SU-DHL-6 (cell line): ENCODE data around the gene TCEANC2.

Source experiments
- H2AFZ ChIP-seq: fragments of 200-600 bp; sonication (generic); 2 replicates; pipeline ENCODE4 v1.6.1; 2014; ENCODE audit warnings: low read depth, mild to moderate bottlenecking, moderate library complexity, mixed read lengths, antibody characterized with exemption, low read length; ENCODE audit not compliant: severe bottlenecking
- H3F3A ChIP-seq: fragments of 200-600 bp; shearing (Covaris generic); 2 replicates; pipeline ENCODE4 v1.6.0; 2016; ENCODE audit warnings: antibody characterized with exemption, mild to moderate bottlenecking; ENCODE audit not compliant: insufficient read depth
- H3K27ac ChIP-seq: fragments of 200-600 bp; sonication (generic); 2 replicates; pipeline ENCODE4 v1.5.1; 2016; ENCODE audit warnings: low read depth, mild to moderate bottlenecking, low read length, moderate library complexity, mixed read lengths
- H3K27me3 ChIP-seq: fragments of 200-600 bp; sonication (generic), shearing (Covaris generic); 2 replicates; pipeline ENCODE4 v1.6.0; 2014; ENCODE audit warnings: mild to moderate bottlenecking, low read length
- H3K36me3 ChIP-seq: fragments of 200-600 bp; sonication (generic); 2 replicates; pipeline ENCODE4 v1.6.1; 2014; ENCODE audit warnings: mild to moderate bottlenecking, low read length, mixed read lengths
- H3K4me2 ChIP-seq: fragments of 300-600, 200-600 bp; shearing (Covaris generic), sonication (generic); 2 replicates; pipeline ENCODE4 v1.6.0; 2014; ENCODE audit warnings: low read length, low read depth, mild to moderate bottlenecking; ENCODE audit not compliant: poor library complexity, severe bottlenecking
- H3K4me3 ChIP-seq: fragments of 200-600 bp; sonication (generic); 2 replicates; pipeline ENCODE4 v1.5.1; 2014; ENCODE audit warnings: antibody characterized with exemption, low read length, mild to moderate bottlenecking, mixed read lengths; ENCODE audit not compliant: insufficient read depth, poor library complexity, severe bottlenecking
- H3K79me2 ChIP-seq: fragments of 200-600 bp; sonication (generic); 2 replicates; pipeline ENCODE4 v1.6.1; 2014; ENCODE audit warnings: mild to moderate bottlenecking, low read length, moderate library complexity; ENCODE audit not compliant: insufficient read depth
- H3K9ac ChIP-seq: fragments of 200-600 bp; sonication (generic); 2 replicates; pipeline ENCODE4 v1.7.0; 2014; ENCODE audit warnings: mild to moderate bottlenecking, low read length
- H3K9me2 ChIP-seq: fragments of 200-600 bp; sonication (generic); replicated peaks from 2 replicates; pipeline ENCODE4 v1.6.1; 2014; ENCODE audit warnings: low read length; ENCODE audit not compliant: insufficient read depth
- H3K9me3 ChIP-seq: fragments of 200-600 bp; sonication (generic); 2 replicates; pipeline ENCODE4 v1.6.1; 2014; ENCODE audit warnings: low read length, mixed read lengths; ENCODE audit not compliant: insufficient read depth
- H4K20me1 ChIP-seq: fragments of 200-600 bp; sonication (generic); 2 replicates; pipeline ENCODE4 v1.6.1; 2014; ENCODE audit warnings: low read depth, mild to moderate bottlenecking, antibody characterized with exemption, low read length, moderate library complexity, mixed read lengths
- CTCF ChIP-seq: fragments of 200-600 bp; sonication (generic); IDR thresholded peaks from one replicate; pipeline ENCODE4 v1.5.1; 2017; ENCODE audit warnings: antibody characterized with exemption, mild to moderate bottlenecking, low read length, moderate library complexity; ENCODE audit not compliant: insufficient read depth, poor library complexity, severe bottlenecking
- EZH2phosphoT487 ChIP-seq: fragments of 200-600 bp; sonication (generic), shearing (Covaris generic); conservative IDR thresholded peaks from 2 replicates; pipeline ENCODE4 v1.6.1; 2018; ENCODE audit warnings: mild to moderate bottlenecking, antibody characterized with exemption, low read length, moderate library complexity, mixed read lengths

The TCEANC2 gene

GRCh38 chr1:54009406-54009805 is 44.0 kb upstream of the TCEANC2 start:
- Histone ChIP-seq H3K9me2 (no peaks in the 10 kb centered on the region), H3K27ac (no peak overlapping the region), H3K9ac (no peak overlapping the region), H3K4me3 (no peak overlapping the region), H2AFZ (no peak overlapping the region), H3K4me2 (no peak overlapping the region), H3F3A (no peaks in the 10 kb centered on the region), H4K20me1 (no peaks in the 10 kb centered on the region), H3K27me3 (no peaks in the 10 kb centered on the region), H3K79me2 (no peaks in the 10 kb centered on the region), H3K36me3 (no peaks in the 10 kb centered on the region), H3K9me3 (no peaks in the 10 kb centered on the region)
- TF ChIP-seq EZH2phosphoT487 (no peak), CTCF (no peak)

GRCh38 chr1:54010415-54011117 is 42.8 kb upstream of the TCEANC2 start:
- Histone ChIP-seq H3K9me3 (no peaks in the 10 kb centered on the region), H3K27me3 (no peaks in the 10 kb centered on the region), H3K9me2 (no peaks in the 10 kb centered on the region), H3F3A (no peaks in the 10 kb centered on the region), H3K36me3 (no peaks in the 10 kb centered on the region), H3K4me3 (no peak overlapping the region), H4K20me1 (no peaks in the 10 kb centered on the region), H2AFZ (no peak overlapping the region), H3K27ac (no peak overlapping the region), H3K4me2 (no peak overlapping the region), H3K79me2 (no peaks in the 10 kb centered on the region), H3K9ac (no peak overlapping the region)
- TF ChIP-seq CTCF (no peak), EZH2phosphoT487 (no peak)

GRCh38 chr1:54011316-54012007 is 41.9 kb upstream of the TCEANC2 start:
- Histone ChIP-seq H3K9ac (no peak overlapping the region), H3K9me2 (no peaks in the 10 kb centered on the region), H3K27me3 (no peaks in the 10 kb centered on the region), H3K9me3 (no peaks in the 10 kb centered on the region), H3K27ac (no peak overlapping the region), H3K36me3 (no peaks in the 10 kb centered on the region), H3K4me3 (no peak overlapping the region), H3F3A (no peaks in the 10 kb centered on the region), H2AFZ (no peak overlapping the region), H3K4me2 (no peak overlapping the region), H3K79me2 (no peaks in the 10 kb centered on the region), H4K20me1 (no peaks in the 10 kb centered on the region)
- TF ChIP-seq CTCF (no peak), EZH2phosphoT487 (no peak)
